SKM-1 treated with dmso at 0.1 percent for 144 hours (cell line): ENCODE measurements around the gene PATJ.

Experiments used
- DNase-seq: peaks from one replicate; lab custom pipeline; 2025; ENCODE audit not compliant: unreplicated experiment; lab: John Stamatoyannopoulos, UW

Gene PATJ

GRCh38 chr1:62082456-62083363, 340.4 kb downstream of the PATJ start:
- DNase-seq = peak; percentile 39

GRCh38 chr1:62084310-62084890, 342.1 kb downstream of the PATJ start:
- no peak for DNase-seq

DNA sequence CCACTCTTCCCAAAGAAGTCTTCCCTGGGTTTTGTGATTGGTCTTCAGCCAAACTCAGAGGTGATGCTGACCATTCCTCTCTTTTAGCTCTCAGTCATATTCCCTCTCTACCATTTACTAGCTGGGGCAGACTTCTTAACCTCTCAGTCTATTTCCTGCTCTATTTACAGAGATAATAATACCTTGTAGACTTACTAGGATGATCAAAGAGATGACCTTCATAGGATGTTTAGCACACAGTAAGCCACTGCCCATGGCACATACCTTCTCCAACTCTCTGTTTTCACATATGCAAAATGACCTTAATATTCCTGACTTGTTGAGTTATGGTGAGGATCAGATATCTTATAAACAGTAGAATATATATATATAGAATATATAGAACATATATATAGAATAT, 346.2 kb downstream of the PATJ start:
- DNase-seq = no peak

DNA sequence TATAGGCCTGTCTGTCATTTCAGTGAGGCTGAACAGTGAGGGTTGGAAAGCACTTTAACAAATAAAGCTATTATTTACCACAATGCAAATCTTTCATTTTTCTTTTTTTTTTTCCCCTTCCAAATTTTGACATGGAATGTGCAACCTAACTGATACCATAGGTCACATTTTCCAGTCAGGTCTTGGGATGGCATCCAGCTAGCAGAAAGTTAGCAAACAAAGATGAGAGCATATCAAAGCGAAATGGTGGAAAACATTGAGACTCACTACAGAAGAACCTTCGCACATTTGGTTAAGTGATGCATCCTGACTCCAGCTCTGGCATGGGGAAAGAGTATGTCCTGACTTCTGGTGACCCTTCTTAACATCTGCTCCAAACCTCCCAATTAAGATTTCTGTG, 347.3 kb downstream of the PATJ start:
- DNase-seq = no peak

GRCh38 chr1:62090016-62090415, 347.7 kb downstream of the PATJ start:
- no peak for DNase-seq

DNA sequence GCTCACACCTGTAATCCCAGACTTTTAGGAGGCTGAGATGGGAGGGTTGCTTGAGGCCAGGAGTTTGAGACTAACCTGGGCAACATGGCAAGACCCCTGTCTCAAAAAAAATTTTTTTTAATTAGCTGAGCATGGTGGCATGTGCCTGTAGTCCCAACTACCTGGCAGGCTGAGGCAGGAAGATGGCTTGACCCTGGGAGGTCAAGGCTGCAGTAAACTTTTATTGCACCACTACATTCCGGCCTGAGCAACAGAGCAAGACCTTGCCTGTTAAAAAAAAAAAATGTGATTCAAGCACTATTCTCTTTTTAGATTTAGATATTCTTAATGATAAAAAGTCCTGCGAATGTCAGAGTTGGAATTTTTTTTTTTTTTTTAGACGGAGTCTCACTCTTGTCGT, 349.8 kb downstream of the PATJ start:
- DNase-seq = no peak

GRCh38 chr1:62093261-62093660, 351.0 kb downstream of the PATJ start:
- DNase-seq = no peak

GRCh38 chr1:62097464-62097863, 355.2 kb downstream of the PATJ start:
- no peak for DNase-seq

- no peak for DNase-seq
Measured at GRCh38 chr1:62100442-62100841, 358.2 kb downstream of the PATJ start.

DNA sequence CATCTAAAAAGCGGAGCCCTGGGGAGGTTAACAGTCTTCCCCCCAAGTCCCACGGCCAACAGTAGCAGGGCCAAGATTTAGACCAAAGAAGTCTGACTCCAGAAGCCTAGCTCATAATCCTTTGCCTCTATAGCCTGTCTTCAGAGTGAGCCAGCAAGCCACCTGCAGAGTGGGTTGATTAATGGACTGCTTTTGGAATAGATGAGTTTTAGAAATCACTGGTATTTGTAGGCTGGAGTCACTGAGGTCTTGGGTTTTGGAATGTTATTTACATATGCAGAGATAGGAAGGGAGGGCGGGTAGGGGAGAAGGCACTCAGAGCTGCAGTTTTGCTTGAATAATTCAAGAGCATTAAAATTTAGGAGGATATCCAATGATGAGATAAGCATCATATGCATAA, 361.6 kb downstream of the PATJ start:
- no peak for DNase-seq

DNA sequence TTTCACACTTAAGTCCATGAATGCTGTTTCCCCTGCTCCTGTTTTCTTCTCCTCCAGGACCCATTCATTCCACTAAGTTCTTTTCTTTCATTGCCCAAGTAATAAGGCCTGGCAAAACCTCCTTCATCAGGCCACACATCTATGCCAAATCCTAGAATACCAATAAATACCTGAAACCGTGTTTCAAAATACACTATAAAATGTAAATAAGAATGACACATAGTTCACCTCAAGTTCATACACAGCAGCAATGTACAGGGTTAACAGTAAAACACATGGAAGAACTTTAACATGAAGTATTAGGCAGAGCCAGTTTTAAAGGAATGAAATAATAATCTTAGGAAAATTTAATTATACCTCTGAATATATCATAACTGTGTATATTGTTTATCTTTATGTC, 365.6 kb downstream of the PATJ start:
- DNase-seq = no peak

- no peak for DNase-seq
Measured at GRCh38 chr1:62109124-62109523, 366.8 kb downstream of the PATJ start.

- DNase-seq = no peak
Measured at GRCh38 chr1:62110198-62110817, 368.0 kb downstream of the PATJ start.

DNA sequence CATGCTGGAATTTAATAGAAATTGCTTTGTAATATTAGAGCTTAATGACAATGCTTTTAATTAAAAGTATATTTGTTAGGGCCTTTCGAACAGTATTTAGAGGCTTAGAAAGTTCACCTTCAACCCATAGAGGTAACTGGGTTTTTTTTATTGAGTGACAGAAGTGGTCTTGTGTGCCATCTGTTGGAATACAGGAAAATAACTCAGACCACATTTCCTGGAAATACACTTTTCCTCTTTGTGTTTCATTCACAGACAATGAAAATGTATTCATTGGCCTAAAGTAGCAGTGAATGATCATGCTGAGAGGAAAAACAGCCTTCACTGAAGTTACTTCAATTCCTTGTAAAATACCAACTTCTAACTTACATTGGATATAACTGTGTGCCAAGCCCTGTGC, 368.8 kb downstream of the PATJ start:
- DNase-seq = no peak

GRCh38 chr1:62113507-62113906, 371.2 kb downstream of the PATJ start:
- DNase-seq = no peak

DNA sequence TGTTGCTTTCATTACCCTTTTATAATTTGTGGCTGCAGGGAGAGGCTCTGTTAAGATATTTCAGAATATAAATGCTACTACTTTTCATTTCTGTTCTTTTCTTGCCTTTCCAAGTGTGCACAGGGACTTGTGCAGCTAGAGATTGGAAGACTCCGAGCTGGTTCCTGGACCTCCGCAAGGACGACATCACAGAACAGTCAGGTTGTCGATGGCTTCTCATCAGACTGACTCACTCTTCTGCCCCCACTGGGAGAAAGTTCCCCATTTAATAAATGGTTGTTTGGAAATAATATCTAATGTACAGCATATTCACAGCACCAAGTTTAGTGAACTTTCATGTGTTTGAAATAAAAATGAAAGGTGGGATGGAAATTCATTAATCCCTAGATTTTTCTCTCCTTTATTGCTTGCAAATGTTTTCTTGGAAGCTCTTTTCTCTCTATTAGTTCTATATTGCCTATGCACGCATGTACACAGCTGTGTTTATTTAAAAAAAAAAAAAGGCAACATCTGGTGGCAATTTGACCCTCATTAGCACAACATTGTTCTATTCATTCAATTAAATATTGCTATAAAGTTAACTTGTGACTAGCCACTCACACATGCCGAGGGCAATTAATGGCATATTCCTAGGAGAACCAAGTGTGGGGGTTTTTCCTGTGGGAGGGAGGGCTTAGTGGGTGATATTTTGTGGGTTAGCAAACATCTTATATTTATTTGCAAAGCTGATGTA, 374.9 kb downstream of the PATJ start:
- no peak for DNase-seq

DNA sequence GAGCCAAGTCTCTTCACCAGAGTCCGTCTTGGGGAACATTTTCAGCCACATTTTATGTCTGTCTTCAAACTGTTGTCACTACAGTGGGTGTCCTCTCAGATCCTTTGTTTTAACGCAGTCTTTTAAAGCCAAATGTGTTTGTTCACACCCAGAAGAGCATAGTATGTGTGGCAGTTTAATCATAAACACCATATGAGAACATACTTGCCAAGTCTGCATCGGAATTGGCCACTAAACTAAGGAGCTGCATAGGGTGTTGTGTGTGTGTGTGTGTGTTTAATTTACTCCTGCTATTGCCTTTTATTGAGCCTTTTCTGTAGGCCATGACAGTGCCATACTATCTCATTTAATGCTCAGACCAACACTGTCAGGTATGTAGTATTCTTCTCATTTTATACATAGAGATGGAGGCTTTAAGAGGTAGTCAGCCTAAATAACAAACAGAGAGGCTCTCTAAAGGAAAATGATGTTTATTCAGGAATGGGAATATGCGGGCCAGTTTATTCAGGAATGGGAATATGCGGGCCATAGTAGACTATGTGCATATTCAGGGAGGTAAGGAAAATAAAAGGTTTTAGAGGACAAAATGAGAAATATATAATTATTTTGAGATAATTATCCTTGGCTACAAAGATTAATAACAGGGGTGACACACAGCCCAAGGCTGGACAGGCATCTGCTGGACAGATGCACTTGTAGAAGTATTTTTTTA, 384.5 kb downstream of the PATJ start:
- no peak for DNase-seq

- DNase-seq = no peak
Measured at GRCh38 chr1:62128745-62129144, 386.5 kb downstream of the PATJ start.

- DNase-seq = peak; percentile 48
Measured at GRCh38 chr1:62131093-62131725, 388.9 kb downstream of the PATJ start.

- no peak for DNase-seq
Measured at GRCh38 chr1:62138029-62138428, 395.7 kb downstream of the PATJ start.
